ENCODE measurements around the gene ADA.
"Not testable (repeated sequence)": the region's sequence is repeated elsewhere in the genome, so short reads cannot be mapped to it uniquely, and the experiment has no call there.

The ADA gene

DNA sequence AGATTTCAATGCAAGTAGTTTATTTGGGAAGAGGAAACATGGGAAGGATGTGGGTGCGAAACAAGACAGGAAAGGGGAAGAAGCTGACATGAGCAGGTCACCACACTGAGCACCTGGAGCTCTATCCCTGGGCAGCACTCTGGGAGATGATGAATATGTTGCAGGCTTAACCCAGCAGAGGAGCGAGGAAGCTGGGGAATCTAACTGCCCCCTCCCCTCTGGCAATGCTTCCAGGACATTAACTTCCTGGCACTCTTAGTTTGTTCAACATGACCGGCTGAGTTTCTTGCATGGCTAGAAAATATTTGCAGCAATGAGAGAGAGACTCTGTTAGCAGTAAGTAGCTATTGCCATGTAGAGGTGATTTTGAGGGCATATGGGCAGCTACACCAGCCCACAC, 4.9 kb upstream of the ADA start:
- Histone ChIP-seq H3F3A (ENCODE audit: insufficient read depth, low read length) (peaks cover 9% of the 10 kb centered on the region), H3K9ac (ENCODE audit: low read length) (no peak overlapping the region), H3K36me3 (replicated peaks; ENCODE audit: insufficient read depth, low read length) (no peaks in the 10 kb centered on the region), H2AFZ (ENCODE audit: low read length) (no peak overlapping the region), H3K4me3 (ENCODE audit: low read length) (no peak overlapping the region), H3K4me2 (ENCODE audit: low read depth, low read length) (no peak overlapping the region), H3K79me2 (ENCODE audit: low read length) (peaks cover under 1% of the 10 kb centered on the region; the same call in 1 of the 2 replicates), H4K20me1 (ENCODE audit: insufficient read depth, low read length) (no peaks in the 10 kb centered on the region), H3K4me1 (ENCODE audit: low read length) (peaks cover 5% of the 10 kb centered on the region), H3K9me3 (replicated peaks; ENCODE audit: insufficient read depth, low read length) (no peaks in the 10 kb centered on the region), H3K9me2 (replicated peaks; ENCODE audit: insufficient read depth, low read length) (no peaks in the 10 kb centered on the region), H3K27ac (ENCODE audit: low read length) (no peak overlapping the region), H3K27me3 (replicated peaks; ENCODE audit: insufficient read depth, low read length) (no peaks in the 10 kb centered on the region)
- TF ChIP-seq EZH2phosphoT487 (IDR thresholded peaks at IDR 0.05; ENCODE audit: low read length): no peak
- TF ChIP-seq EZH2 (optimal IDR thresholded peaks at IDR 0.05; ENCODE audit: low read depth, low read length): no peak
- TF ChIP-seq, protein P1, sequence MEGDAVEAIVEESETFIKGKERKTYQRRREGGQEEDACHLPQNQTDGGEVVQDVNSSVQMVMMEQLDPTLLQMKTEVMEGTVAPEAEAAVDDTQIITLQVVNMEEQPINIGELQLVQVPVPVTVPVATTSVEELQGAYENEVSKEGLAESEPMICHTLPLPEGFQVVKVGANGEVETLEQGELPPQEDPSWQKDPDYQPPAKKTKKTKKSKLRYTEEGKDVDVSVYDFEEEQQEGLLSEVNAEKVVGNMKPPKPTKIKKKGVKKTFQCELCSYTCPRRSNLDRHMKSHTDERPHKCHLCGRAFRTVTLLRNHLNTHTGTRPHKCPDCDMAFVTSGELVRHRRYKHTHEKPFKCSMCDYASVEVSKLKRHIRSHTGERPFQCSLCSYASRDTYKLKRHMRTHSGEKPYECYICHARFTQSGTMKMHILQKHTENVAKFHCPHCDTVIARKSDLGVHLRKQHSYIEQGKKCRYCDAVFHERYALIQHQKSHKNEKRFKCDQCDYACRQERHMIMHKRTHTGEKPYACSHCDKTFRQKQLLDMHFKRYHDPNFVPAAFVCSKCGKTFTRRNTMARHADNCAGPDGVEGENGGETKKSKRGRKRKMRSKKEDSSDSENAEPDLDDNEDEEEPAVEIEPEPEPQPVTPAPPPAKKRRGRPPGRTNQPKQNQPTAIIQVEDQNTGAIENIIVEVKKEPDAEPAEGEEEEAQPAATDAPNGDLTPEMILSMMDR (IDR thresholded peaks at IDR 0.05; ENCODE audit: low read length): no peak
- no peak for DNase-seq

DNA sequence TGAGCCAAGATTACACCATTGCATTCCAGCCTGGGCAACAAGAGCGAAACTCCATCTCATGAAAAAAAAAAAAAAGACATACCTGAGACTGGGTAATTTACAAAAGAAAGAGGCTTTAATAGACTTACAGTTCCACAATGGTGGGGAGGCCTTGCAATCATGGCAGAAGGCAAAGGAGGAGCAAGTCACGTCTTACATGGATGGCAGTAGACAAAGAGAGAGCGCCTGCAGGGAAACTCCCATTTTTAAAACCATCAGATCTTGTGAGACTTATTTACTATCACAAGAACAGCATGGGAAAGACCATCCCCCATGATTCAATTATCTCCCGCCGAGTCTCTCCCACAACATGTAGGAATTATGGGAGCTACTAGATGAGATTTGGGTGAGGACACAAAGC, 2.7 kb upstream of the ADA start:
- not testable (repeated sequence) for H3K4me1 ChIP-seq (ENCODE audit: low read length); DNase-seq; H3K9me3 ChIP-seq (replicated peaks; ENCODE audit: insufficient read depth, low read length)

DNA sequence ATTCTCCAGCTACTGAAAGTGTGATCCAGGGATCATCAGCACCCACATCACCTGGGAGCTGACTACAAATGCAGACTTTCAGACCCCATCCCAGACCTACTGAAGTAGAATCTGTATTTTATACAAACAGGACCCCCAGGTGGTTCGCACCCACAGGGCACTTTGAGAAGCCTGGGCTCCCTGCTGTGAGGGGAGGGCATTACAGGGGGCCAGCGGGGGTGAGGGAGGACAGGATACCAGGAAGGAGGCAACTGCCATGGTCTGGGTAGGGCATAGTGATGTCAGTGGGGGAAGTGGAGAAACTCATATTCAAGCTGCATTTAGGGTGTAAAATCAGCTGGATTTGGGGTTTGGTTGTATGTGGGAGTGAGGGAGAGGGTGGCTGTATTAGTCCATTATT, 2.0 kb upstream of the ADA start:
- Histone ChIP-seq H4K20me1 (ENCODE audit: insufficient read depth, low read length) (no peaks in the 10 kb centered on the region), H2AFZ (ENCODE audit: low read length) (no peak overlapping the region), H3K4me1 (ENCODE audit: low read length) (peaks cover 15% of the 10 kb centered on the region), H3K4me2 (ENCODE audit: low read depth, low read length) (peak overlapping the region; percentile 53; the same call in 1 of the 2 replicates), H3K9ac (ENCODE audit: low read length) (no peak overlapping the region), H3K4me3 (ENCODE audit: low read length) (no peak overlapping the region), H3K27ac (ENCODE audit: low read length) (no peak overlapping the region), H3K36me3 (replicated peaks; ENCODE audit: insufficient read depth, low read length) (no peaks in the 10 kb centered on the region), H3K9me3 (replicated peaks; ENCODE audit: insufficient read depth, low read length) (no peaks in the 10 kb centered on the region), H3K27me3 (replicated peaks; ENCODE audit: insufficient read depth, low read length) (no peaks in the 10 kb centered on the region), H3K9me2 (replicated peaks; ENCODE audit: insufficient read depth, low read length) (no peaks in the 10 kb centered on the region), H3F3A (ENCODE audit: insufficient read depth, low read length) (peaks cover 28% of the 10 kb centered on the region), H3K79me2 (ENCODE audit: low read length) (peaks cover 29% of the 10 kb centered on the region)
- no peak for DNase-seq
- TF ChIP-seq EZH2phosphoT487 (IDR thresholded peaks at IDR 0.05; ENCODE audit: low read length) (no peak), EZH2 (optimal IDR thresholded peaks at IDR 0.05; ENCODE audit: low read depth, low read length) (no peak)
- TF ChIP-seq, protein P1 (IDR thresholded peaks at IDR 0.05; ENCODE audit: low read length): no peak

More for the DNA sequence above, 2.7 kb upstream of the ADA start:
- Histone ChIP-seq H3F3A (ENCODE audit: insufficient read depth, low read length) (peaks cover 21% of the 10 kb centered on the region), H3K79me2 (ENCODE audit: low read length) (peaks cover 22% of the 10 kb centered on the region)
- H3K27ac ChIP-seq (ENCODE audit: low read length); H4K20me1 ChIP-seq (ENCODE audit: insufficient read depth, low read length); H3K36me3 ChIP-seq (replicated peaks; ENCODE audit: insufficient read depth, low read length); H3K9ac ChIP-seq (ENCODE audit: low read length); H3K4me3 ChIP-seq (ENCODE audit: low read length); H3K9me2 ChIP-seq (replicated peaks; ENCODE audit: insufficient read depth, low read length); H3K4me2 ChIP-seq (ENCODE audit: low read depth, low read length); H2AFZ ChIP-seq (ENCODE audit: low read length); H3K27me3 ChIP-seq (replicated peaks; ENCODE audit: insufficient read depth, low read length): not testable (repeated sequence)

DNA sequence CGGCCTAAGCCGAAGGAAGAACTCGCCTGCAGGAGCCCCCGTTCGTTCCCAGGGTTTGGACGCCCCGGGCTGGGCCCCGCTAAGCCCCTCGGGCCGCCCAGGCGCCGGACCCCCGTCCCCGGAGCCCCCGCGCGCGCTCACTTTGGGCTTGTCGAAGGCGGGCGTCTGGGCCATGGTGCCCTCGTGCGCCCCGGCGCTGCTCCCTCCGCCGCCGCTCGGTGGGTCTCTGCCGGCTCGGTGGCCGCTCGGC, 140 bp downstream of the ADA start:
- H3K27me3 ChIP-seq (replicated peaks; ENCODE audit: insufficient read depth, low read length): no peaks in the 10 kb centered on the region
- H4K20me1 ChIP-seq (ENCODE audit: insufficient read depth, low read length): no peaks in the 10 kb centered on the region
- no peaks in the 10 kb centered on the region for H3K9me3 ChIP-seq (replicated peaks; ENCODE audit: insufficient read depth, low read length)
- H3K9ac ChIP-seq (ENCODE audit: low read length): peak overlapping the region; percentile 87
- no peaks in the 10 kb centered on the region for H3K36me3 ChIP-seq (replicated peaks; ENCODE audit: insufficient read depth, low read length)
- H3K4me2 ChIP-seq (ENCODE audit: low read depth, low read length): peak overlapping the region; percentile 65; the same call in 1 of the 2 replicates
- H2AFZ ChIP-seq (ENCODE audit: low read length): peak overlapping the region; percentile 13; the same call in 1 of the 2 replicates
- no peak for TF ChIP-seq EZH2 (optimal IDR thresholded peaks at IDR 0.05; ENCODE audit: low read depth, low read length)
- TF ChIP-seq, protein P1 (IDR thresholded peaks at IDR 0.05; ENCODE audit: low read length): no peak
- TF ChIP-seq EZH2phosphoT487 (IDR thresholded peaks at IDR 0.05; ENCODE audit: low read length): no peak
- H3K4me3 ChIP-seq (ENCODE audit: low read length): peak overlapping the region; percentile 81
- no peak for DNase-seq
- H3F3A ChIP-seq (ENCODE audit: insufficient read depth, low read length): peaks cover 48% of the 10 kb centered on the region
- H3K9me2 ChIP-seq (replicated peaks; ENCODE audit: insufficient read depth, low read length): no peaks in the 10 kb centered on the region
- peaks cover 27% of the 10 kb centered on the region for H3K4me1 ChIP-seq (ENCODE audit: low read length)
- peak overlapping the region; percentile 51; the same call in 1 of the 2 replicates for H3K27ac ChIP-seq (ENCODE audit: low read length)
- H3K79me2 ChIP-seq (ENCODE audit: low read length): peaks cover 35% of the 10 kb centered on the region
